Measurements from ENCODE around the gene KRTAP4-3. TPM values are rescaled to one million over a fixed set of nuclear protein-coding genes. Genes with fewer than 3 reads are reported as not detected.
A peak's percentile ranks its signal among the peaks of the same experiment; 100 is the strongest.
"Not testable (repeated sequence)": the region's sequence is repeated elsewhere in the genome, so short reads cannot be mapped to it uniquely, and the experiment has no call there.

The KRTAP4-3 gene
- polyA plus RNA-seq (ENCODE audit: low read depth in 6 of 6) = not detected

DNA sequence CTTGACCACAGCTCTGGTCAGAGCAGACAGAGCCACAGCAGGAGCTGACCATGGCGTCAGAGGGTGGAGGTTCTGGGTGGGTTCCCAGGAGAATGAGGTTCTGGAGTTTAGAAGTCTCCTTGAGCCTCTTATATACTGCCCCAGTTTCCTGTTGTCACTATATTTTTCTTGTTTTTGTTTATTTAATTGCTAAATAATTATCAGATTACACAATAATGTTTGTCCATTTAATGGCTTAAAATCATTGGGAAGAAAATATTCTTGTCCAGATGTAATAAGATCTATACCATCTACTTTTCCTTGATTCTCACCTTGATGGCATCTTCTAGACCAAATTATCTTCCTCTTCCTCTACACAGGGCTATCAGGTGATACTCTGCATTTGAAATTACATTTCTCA lies at the start of gene KRTAP4-3:
Gene KRTAP4-3 (minus strand): TSS at position 101 of the 400 bp plus-strand sequence. CDS start 49 bp downstream, at position 52.
- Mint-ChIP-seq H3K27me3 (no peaks in the 10 kb centered on the region), H3K36me3 (no peaks in the 10 kb centered on the region), H3K27ac (peak within 1 kb of the TSS in 1 of 6 donors; percentile 64), H3K4me1 (peaks cover 12 to 15% (median 12%) of the 10 kb centered on the region in 3 donors), H3K9me3 (no peaks in the 10 kb centered on the region), H3K4me3 (no peak within 1 kb of the TSS)
- DNase-seq (no peak), ATAC-seq (ENCODE audit: low read depth in 2 of 2) (no peak)

DNA sequence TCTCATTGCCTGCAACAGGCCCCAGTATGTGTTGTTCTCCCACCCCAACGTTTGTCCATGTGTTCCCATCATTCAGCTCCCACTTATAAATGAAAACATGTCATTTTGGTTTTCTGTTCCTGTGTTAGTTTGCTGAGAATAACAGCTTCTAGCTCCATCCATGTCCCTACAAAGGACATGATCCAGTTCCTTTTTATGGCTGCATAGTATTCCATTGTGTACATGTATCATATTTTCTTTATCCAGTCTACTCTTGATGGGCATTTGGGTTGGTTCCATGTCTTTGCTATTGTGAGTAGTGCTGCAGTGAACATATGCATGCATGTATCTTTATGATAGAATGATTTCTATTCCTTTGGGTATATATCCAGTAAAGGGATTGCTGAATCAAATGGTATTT lies 47.7 kb upstream of the KRTAP4-3 start:
- Mint-ChIP-seq H3K4me3 (no peak overlapping the region), H3K4me1 (peaks cover 0 to 18% (median 18%) of the 10 kb centered on the region in 3 donors), H3K9me3 (peaks cover 0 to 11% (median 4%) of the 10 kb centered on the region in 7 donors), H3K27me3 (peaks cover 0 to 42% (median 12%) of the 10 kb centered on the region in 3 donors), H3K36me3 (peaks cover 0 to 8% of the 10 kb centered on the region in 2 donors), H3K27ac (no peak overlapping the region)
- DNase-seq (no peak), ATAC-seq (ENCODE audit: low read depth in 2 of 2) (no peak)

GRCh38 chr17:41212524-41213169 lies 44.6 kb upstream of the KRTAP4-3 start:
- Mint-ChIP-seq H3K4me3 (peak overlapping the region in 1 of 8 donors; percentile 44), H3K4me1 (peaks cover 0 to 18% (median 18%) of the 10 kb centered on the region in 3 donors), H3K9me3 (peaks cover 0 to 3% (median 0%) of the 10 kb centered on the region in 7 donors), H3K27me3 (peaks cover 19 to 52% (median 30%) of the 10 kb centered on the region in 3 donors), H3K36me3 (peaks cover 9 to 15% of the 10 kb centered on the region in 2 donors), H3K27ac (no peak overlapping the region)
- no peak for DNase-seq
- ATAC-seq (ENCODE audit: low read depth in 2 of 2) = no peak

DNA sequence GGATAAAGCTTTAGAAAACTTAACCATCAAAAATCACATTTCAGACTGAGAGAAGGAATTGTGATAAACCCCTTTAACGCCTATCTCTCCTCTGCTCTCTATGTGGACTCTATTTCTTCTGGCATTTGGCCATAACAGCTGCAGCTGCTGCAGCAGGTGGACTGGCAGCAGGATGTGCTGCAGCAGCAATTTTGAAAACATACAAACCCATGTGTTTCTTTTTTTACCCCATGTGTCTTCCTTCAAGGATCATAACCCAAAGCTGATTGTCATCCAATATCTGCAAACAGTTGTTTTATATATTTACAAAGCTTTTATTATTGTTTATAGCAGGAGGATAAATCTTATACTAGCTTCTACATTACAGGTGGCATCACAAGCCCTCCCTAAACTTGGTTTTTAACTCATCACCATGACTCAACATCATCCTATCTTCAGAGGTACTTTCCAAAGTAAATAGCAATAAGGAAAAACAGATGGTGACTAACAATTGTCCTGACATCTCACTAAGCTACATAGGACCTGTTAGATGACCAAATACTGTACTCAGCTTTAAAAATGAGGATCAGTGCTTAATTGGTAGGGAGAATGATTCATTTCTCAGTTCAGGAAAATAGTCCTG lies 43.9 kb upstream of the KRTAP4-3 start:
- peaks cover 0 to 3% (median 0%) of the 10 kb centered on the region in 7 donors for H3K9me3 Mint-ChIP-seq
- H3K36me3 Mint-ChIP-seq = peaks cover 9 to 16% of the 10 kb centered on the region in 2 donors
- H3K4me1 Mint-ChIP-seq = peaks cover 0 to 18% (median 13%) of the 10 kb centered on the region in 3 donors
- H3K27ac Mint-ChIP-seq = no peak overlapping the region
- peak overlapping the region in 1 of 8 donors; percentile 51 for H3K4me3 Mint-ChIP-seq
- peaks cover 19 to 45% (median 30%) of the 10 kb centered on the region in 3 donors for H3K27me3 Mint-ChIP-seq
- DNase-seq (peak; percentile 3), ATAC-seq (ENCODE audit: low read depth in 2 of 2) (no peak)

- ATAC-seq (ENCODE audit: low read depth in 2 of 2) (no peak), DNase-seq (no peak)
- Mint-ChIP-seq H3K4me1 (no peaks in the 10 kb centered on the region), H3K4me3 (no peak overlapping the region), H3K36me3 (no peaks in the 10 kb centered on the region), H3K27me3 (peaks cover 0 to 17% (median 0%) of the 10 kb centered on the region in 3 donors), H3K9me3 (peaks cover 0 to 10% (median 6%) of the 10 kb centered on the region in 7 donors), H3K27ac (peak overlapping the region in 1 of 6 donors; percentile 11)
Measured at GRCh38 chr17:41199421-41200078, 31.5 kb upstream of the KRTAP4-3 start.

DNA sequence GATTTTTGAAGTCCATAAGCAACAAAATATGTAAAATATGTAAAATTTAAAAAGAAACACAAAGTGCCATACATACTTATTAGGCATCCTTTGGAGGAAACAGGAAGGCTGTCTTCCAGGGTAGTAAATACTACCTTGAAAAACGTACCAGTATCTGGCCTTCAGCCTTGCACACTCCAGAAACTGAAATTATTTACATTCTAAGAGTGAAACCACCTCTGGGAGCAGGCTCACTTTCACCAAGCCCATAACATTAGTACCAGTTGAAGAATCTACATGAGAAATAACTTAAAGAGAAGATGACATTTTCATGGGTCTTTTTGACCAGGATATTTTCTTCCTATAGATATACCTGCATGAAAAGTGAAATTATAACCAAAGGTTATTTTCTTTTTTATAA lies 28.0 kb upstream of the KRTAP4-3 start:
- Mint-ChIP-seq H3K36me3 (no peaks in the 10 kb centered on the region), H3K4me1 (no peaks in the 10 kb centered on the region), H3K27me3 (peaks cover under 1 to 34% (median 4%) of the 10 kb centered on the region in 3 donors), H3K4me3 (no peak overlapping the region), H3K9me3 (peaks cover 0 to 10% (median 9%) of the 10 kb centered on the region in 7 donors), H3K27ac (no peak overlapping the region)
- DNase-seq (no peak), ATAC-seq (ENCODE audit: low read depth in 2 of 2) (no peak)

DNA sequence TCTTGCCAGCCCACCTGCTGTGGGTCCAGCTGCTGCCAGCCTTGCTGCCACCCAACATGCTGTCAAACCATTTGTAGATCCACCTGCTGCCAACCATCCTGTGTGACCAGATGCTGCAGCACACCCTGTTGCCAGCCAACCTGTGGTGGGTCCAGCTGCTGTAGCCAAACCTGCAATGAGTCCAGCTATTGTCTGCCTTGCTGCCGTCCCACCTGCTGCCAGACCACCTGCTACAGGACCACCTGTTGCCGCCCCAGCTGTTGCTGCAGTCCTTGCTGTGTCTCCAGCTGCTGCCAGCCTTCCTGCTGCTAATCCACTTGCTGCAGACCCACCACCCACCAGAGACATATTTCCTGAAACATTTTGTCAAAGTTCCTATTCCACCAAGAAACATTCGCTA lies 22.3 kb upstream of the KRTAP4-3 start:
- DNase-seq = no peak
- H3K4me3 Mint-ChIP-seq = no peak overlapping the region
- peaks cover 0 to 7% (median 5%) of the 10 kb centered on the region in 3 donors for H3K4me1 Mint-ChIP-seq
- H3K27ac Mint-ChIP-seq = peak overlapping the region in 1 of 6 donors; percentile 88
- peaks cover 0 to 3% (median 1%) of the 10 kb centered on the region in 7 donors for H3K9me3 Mint-ChIP-seq
- H3K36me3 Mint-ChIP-seq = no peaks in the 10 kb centered on the region
- ATAC-seq (ENCODE audit: low read depth in 2 of 2) = no peak
- peaks cover 5 to 52% (median 11%) of the 10 kb centered on the region in 3 donors for H3K27me3 Mint-ChIP-seq

GRCh38 chr17:41189837-41190318 lies 21.9 kb upstream of the KRTAP4-3 start, which contains the start of gene KRTAP9-1:
Gene KRTAP9-1, plus strand, starts transcription at chr17:41189887. Its CDS starts 0 bp downstream, at chr17:41189887.
- not testable (repeated sequence) for ATAC-seq (ENCODE audit: low read depth in 2 of 2); DNase-seq; H3K36me3 Mint-ChIP-seq; H3K4me1 Mint-ChIP-seq; H3K9me3 Mint-ChIP-seq
- Mint-ChIP-seq H3K4me3 (peak within 1 kb of the TSS in 1 of 8 donors; percentile 0), H3K27me3 (peaks cover 5 to 52% (median 11%) of the 10 kb centered on the region in 3 donors), H3K27ac (peak within 1 kb of the TSS in 2 of 6 donors; percentile 31 to 88)

DNA sequence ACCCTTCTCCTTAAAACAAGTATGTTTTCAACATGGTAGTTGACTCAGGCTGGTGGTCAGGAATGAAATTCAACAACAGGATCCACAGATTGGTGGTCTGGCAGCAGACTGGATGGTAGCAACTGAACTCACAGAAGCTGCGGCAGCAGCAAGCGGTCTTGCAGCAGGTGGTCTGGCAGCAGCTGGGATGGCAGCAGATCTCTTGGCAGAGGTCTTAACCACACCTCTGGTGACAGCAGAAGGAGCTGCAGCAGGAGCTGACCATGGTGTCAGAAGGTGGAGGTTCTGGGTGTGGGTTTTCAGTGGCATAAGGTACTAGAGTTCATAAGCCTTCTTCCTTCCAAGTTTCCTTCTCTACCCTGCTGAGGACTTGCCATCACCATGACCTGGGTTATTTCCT lies 18.9 kb upstream of the KRTAP4-3 start:
- H3K9me3 Mint-ChIP-seq = no peaks in the 10 kb centered on the region
- DNase-seq (no peak), ATAC-seq (ENCODE audit: low read depth in 2 of 2) (no peak)
- H3K27ac Mint-ChIP-seq = peak overlapping the region in 1 of 6 donors; percentile 8
- H3K36me3 Mint-ChIP-seq = peaks cover 0 to 11% of the 10 kb centered on the region in 2 donors
- peaks cover 0 to 10% (median 7%) of the 10 kb centered on the region in 3 donors for H3K4me1 Mint-ChIP-seq
- no peak overlapping the region for H3K4me3 Mint-ChIP-seq
- H3K27me3 Mint-ChIP-seq = peaks cover 5 to 48% (median 18%) of the 10 kb centered on the region in 3 donors

DNA sequence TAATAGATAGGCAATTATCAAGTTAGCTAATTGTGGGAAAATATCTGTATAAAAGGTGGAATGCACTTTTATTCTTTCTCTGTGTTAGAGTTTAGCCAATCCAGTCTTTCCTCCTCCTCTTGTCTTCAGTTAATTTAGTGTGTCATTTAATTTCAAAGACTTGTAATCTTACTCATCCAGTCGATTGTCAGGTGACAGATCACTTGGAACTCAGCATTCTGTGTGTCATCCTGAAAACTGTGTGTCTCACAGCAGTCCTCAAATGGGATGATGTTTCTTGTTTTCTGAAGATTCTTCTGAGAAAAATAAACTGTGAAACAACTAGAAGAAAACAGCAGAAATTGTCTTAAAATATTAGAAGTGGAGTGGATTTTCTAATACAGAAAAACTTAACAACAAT lies 17.0 kb upstream of the KRTAP4-3 start:
- peaks cover 0 to 4% (median 1%) of the 10 kb centered on the region in 3 donors for H3K4me1 Mint-ChIP-seq
- no peak overlapping the region for H3K27ac Mint-ChIP-seq
- DNase-seq = no peak
- H3K4me3 Mint-ChIP-seq = no peak overlapping the region
- no peak for ATAC-seq (ENCODE audit: low read depth in 2 of 2)
- no peaks in the 10 kb centered on the region for H3K9me3 Mint-ChIP-seq
- peaks cover 0 to 11% of the 10 kb centered on the region in 2 donors for H3K36me3 Mint-ChIP-seq
- H3K27me3 Mint-ChIP-seq = peaks cover 0 to 30% (median 7%) of the 10 kb centered on the region in 3 donors

- ATAC-seq (ENCODE audit: low read depth in 2 of 2) (no peak), DNase-seq (no peak)
- H3K4me3 Mint-ChIP-seq = no peak within 1 kb of the TSS
- no peaks in the 10 kb centered on the region for H3K9me3 Mint-ChIP-seq
- H3K27ac Mint-ChIP-seq = peak within 1 kb of the TSS in 2 of 6 donors; percentile 58 to 93
- H3K36me3 Mint-ChIP-seq = peaks cover 0 to 11% of the 10 kb centered on the region in 2 donors
- H3K27me3 Mint-ChIP-seq = peaks cover 0 to 25% (median 6%) of the 10 kb centered on the region in 3 donors
- peaks cover 0 to 4% (median 2%) of the 10 kb centered on the region in 3 donors for H3K4me1 Mint-ChIP-seq
Measured at GRCh38 chr17:41184480-41184961, 16.5 kb upstream of the KRTAP4-3 start, which contains the start of gene KRTAP4-1. Gene KRTAP4-1, minus strand, starts transcription at chr17:41184911. Its CDS starts 57 bp downstream, at chr17:41184854.

GRCh38 chr17:41178843-41179616 lies 11.0 kb upstream of the KRTAP4-3 start:
- Mint-ChIP-seq H3K4me3 (peak overlapping the region in 1 of 8 donors; percentile 32), H3K4me1 (peaks cover 39 to 44% (median 40%) of the 10 kb centered on the region in 3 donors), H3K27me3 (peaks cover 0 to 1% (median under 1%) of the 10 kb centered on the region in 3 donors), H3K27ac (peak overlapping the region in 3 of 6 donors; percentile 15 to 82 (median 61)), H3K36me3 (peaks cover 0 to under 1% of the 10 kb centered on the region in 2 donors), H3K9me3 (no peaks in the 10 kb centered on the region)
- ATAC-seq (ENCODE audit: low read depth in 2 of 2) = no peak
- DNase-seq = no peak

Measured in naive B cell (primary cell).